Ectodermal cell (in vitro differentiated cells): Measurements from ENCODE around the gene NUP62CL. TPM values are rescaled to one million over a fixed set of nuclear protein-coding genes. Genes with fewer than 3 reads are reported as not detected.

Source experiments
- H3K27ac ChIP-seq: 2 replicates; pipeline ENCODE4 v1.7.0; 2013; ENCODE audit warnings: mild to moderate bottlenecking, low read depth, low read length; ENCODE audit not compliant: insufficient read depth, poor library complexity, severe bottlenecking
- H3K27me3 ChIP-seq: 2 replicates; pipeline ENCODE4 v1.7.0; 2013; ENCODE audit warnings: mild to moderate bottlenecking, low read length; ENCODE audit not compliant: insufficient read depth, control insufficient read depth, poor library complexity, severe bottlenecking
- H3K36me3 ChIP-seq: one replicate; pipeline ENCODE4 v1.7.0; 2013; ENCODE audit warnings: low read length; ENCODE audit not compliant: control insufficient read depth, insufficient read depth
- H3K4me1 ChIP-seq: one replicate; pipeline ENCODE4 v1.7.0; 2013; ENCODE audit warnings: low read length; ENCODE audit not compliant: control insufficient read depth, insufficient read depth
- H3K4me3 ChIP-seq: 2 replicates; pipeline ENCODE4 v1.7.0; 2013; ENCODE audit warnings: low read depth, low read length, control low read depth; ENCODE audit not compliant: insufficient read depth
- H3K9me3 ChIP-seq: 2 replicates; pipeline ENCODE4 v1.7.0; 2013; ENCODE audit warnings: mild to moderate bottlenecking, low read length, moderate library complexity; ENCODE audit not compliant: control insufficient read depth
- WGBS, 2 experiments: methylation state at CpG; one replicate each; pipeline ENCODE4 v1.1.7; 2013; ENCODE audit warnings: missing lambda C conversion rate in 2 of 2; 5-methylcytosine and 5-hydroxymethylcytosine counted together
- polyA plus RNA-seq, 4 experiments: library from polyadenylated mRNA; stranded (reverse); fragments of 50-300 nt; gene quantifications; one replicate each; pipeline ENCODE4 v1.2.3, GENCODE V29; 2013

The NUP62CL gene, protein sequence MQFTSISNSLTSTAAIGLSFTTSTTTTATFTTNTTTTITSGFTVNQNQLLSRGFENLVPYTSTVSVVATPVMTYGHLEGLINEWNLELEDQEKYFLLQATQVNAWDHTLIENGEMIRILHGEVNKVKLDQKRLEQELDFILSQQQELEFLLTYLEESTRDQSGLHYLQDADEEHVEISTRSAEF
- 10.7 TPM for polyA plus RNA-seq (2013, experiment 1 of 4)
- polyA plus RNA-seq (2013, experiment 2 of 4), result 9.7 TPM
- polyA plus RNA-seq (2013, experiment 3 of 4), result 7.8 TPM
- 10.6 TPM for polyA plus RNA-seq (2013, experiment 4 of 4)

DNA sequence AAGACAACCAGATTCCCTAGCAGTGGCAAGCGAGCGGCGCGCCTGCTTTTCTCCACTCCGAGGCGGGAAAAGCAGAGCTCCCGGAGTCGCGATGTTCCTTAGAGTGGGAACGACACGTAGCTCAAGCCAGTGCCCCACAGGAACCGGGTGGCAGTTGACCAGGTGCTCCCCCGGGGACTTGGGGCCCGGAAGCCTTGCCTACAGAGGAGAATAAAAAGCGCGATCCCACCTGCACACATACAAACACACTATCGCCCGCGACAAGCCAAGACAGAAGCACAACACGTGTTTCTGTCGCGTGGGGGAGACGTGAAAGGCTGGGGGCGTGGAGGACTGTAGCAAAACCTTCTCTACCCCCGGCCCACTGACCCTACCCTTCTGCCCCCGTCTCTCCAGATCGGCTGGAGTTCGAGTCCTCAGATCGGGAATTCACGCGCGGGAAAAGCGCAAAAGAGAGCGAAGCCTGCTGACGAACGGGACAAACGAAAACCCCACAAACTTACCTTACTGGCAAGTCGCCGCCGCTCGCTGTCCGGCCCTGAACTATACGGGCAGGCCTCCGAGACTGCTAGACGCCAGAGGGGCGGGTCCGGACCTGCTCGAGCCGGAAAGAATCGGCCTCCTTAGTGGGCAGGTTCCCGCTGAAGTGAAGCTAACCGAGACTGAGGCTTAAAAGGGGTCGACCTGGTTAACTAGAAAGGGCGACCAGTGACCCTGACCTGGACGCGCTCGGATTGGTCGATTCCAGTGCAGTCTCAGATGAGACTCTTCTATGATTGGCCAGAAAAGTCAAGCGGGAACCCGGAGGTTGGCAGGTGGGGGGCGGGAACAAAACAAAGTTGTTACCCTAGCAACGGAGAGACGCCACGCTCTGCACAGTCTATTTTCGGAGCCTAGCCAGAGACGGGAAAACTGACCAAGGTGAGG is at the start of gene NUP62CL, which contains the start of gene DNAAF6:
Gene NUP62CL (minus strand): TSS at position 664 of the 927 bp plus-strand sequence. CDS start 31,287 bp downstream, outside the sequence.
Gene DNAAF6 (plus strand): TSS at position 842 of the 927 bp plus-strand sequence. CDS start 6,265 bp downstream, outside the sequence.
- H3K4me1 ChIP-seq, result no peaks in the 10 kb centered on the region
- no peaks in the 10 kb centered on the region for H3K9me3 ChIP-seq
- H3K27ac ChIP-seq, result peak within 1 kb of the TSS; percentile 74
- H3K27me3 ChIP-seq, result no peaks in the 10 kb centered on the region
- H3K4me3 ChIP-seq, result peak within 1 kb of the TSS; percentile 56
- WGBS, 2 experiments, result 1% methylated on average over 60 to 66 of the region's 66 CpGs
- H3K36me3 ChIP-seq, result no peaks in the 10 kb centered on the region

- Histone ChIP-seq H3K9me3 (no peaks in the 10 kb centered on the region), H3K27ac (no peak overlapping the region), H3K36me3 (no peaks in the 10 kb centered on the region), H3K27me3 (no peaks in the 10 kb centered on the region), H3K4me3 (no peak overlapping the region), H3K4me1 (no peaks in the 10 kb centered on the region)
- 92 to 97% methylated on average over 2 of the region's 2 CpGs for WGBS, 2 experiments
These were observed 22.2 kb upstream of the NUP62CL start for GRCh38 chrX:107228486-107228819.

- Histone ChIP-seq H3K27me3 (no peaks in the 10 kb centered on the region), H3K4me1 (no peaks in the 10 kb centered on the region), H3K9me3 (no peaks in the 10 kb centered on the region), H3K4me3 (no peak overlapping the region), H3K27ac (no peak overlapping the region), H3K36me3 (no peaks in the 10 kb centered on the region)
- 94 to 96% methylated on average over 2 of the region's 2 CpGs for WGBS, 2 experiments
These were observed 21.7 kb upstream of the NUP62CL start for GRCh38 chrX:107227780-107228485.

GRCh38 chrX:107226757-107227156 is 20.5 kb upstream of the NUP62CL start:
- no peak overlapping the region for H3K4me3 ChIP-seq
- no peaks in the 10 kb centered on the region for H3K4me1 ChIP-seq
- no peak overlapping the region for H3K27ac ChIP-seq
- no peaks in the 10 kb centered on the region for H3K9me3 ChIP-seq
- H3K27me3 ChIP-seq, result no peaks in the 10 kb centered on the region
- no CpG with 5 or more reads among the region's 1 CpG for WGBS, 2 experiments
- no peaks in the 10 kb centered on the region for H3K36me3 ChIP-seq

DNA sequence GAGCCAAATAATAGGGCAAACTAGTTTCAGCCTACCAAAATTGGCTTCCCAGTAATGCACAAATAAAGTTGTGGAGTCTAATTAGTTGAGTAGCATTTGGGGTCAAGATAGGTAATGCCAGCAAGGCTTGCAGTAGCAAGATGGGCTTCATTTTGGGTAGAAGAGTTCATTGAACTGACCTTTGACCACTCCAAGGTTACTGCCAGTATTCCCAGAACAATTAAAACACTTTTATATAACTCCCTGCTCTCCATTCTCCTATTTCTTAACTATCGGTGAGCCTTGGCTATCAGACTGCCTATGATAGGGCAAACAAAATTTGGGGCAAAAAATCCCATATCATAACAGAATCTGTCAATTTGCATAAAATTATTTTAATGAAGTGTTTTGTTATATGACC is 7.2 kb upstream of the NUP62CL start:
- Histone ChIP-seq H3K9me3 (no peaks in the 10 kb centered on the region), H3K36me3 (no peaks in the 10 kb centered on the region), H3K4me3 (no peak overlapping the region), H3K4me1 (no peaks in the 10 kb centered on the region), H3K27ac (no peak overlapping the region), H3K27me3 (no peaks in the 10 kb centered on the region)
- WGBS, 2 experiments, result 86 to 100% methylated on average over 1 of the region's 1 CpG

GRCh38 chrX:107207943-107208342 is 1.7 kb upstream of the NUP62CL start:
- 84 to 94% methylated on average over 7 to 9 of the region's 9 CpGs for WGBS, 2 experiments
- H3K4me1 ChIP-seq, result no peaks in the 10 kb centered on the region
- no peak overlapping the region for H3K27ac ChIP-seq
- H3K4me3 ChIP-seq, result no peak overlapping the region
- H3K9me3 ChIP-seq, result no peaks in the 10 kb centered on the region
- H3K27me3 ChIP-seq, result no peaks in the 10 kb centered on the region
- no peaks in the 10 kb centered on the region for H3K36me3 ChIP-seq

- no peaks in the 10 kb centered on the region for H3K9me3 ChIP-seq
- H3K36me3 ChIP-seq, result no peaks in the 10 kb centered on the region
- no peak overlapping the region for H3K4me3 ChIP-seq
- no peaks in the 10 kb centered on the region for H3K27me3 ChIP-seq
- no peaks in the 10 kb centered on the region for H3K4me1 ChIP-seq
- 89 to 90% methylated on average over 7 of the region's 7 CpGs for WGBS, 2 experiments
- H3K27ac ChIP-seq, result no peak overlapping the region
These were observed 856 bp upstream of the NUP62CL start for GRCh38 chrX:107207089-107207488.

DNA sequence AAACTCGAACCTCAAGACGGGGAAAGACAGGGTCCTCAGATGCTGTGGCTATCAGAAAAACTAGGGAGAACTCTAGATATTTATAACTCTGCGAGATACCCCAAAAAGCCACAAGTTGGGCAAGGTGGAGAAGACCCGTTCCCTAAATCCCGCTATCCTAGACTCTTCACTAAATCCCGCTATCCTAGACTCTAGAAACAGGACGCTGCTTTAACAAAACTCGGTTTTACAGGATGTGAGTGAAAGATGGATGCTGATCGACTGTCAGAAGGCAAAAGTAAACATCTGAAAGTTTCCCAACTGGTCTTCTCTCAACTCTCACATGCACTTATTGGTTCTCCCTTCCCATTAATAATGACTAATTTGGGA is 448 bp upstream of the NUP62CL start:
- H3K4me1 ChIP-seq, result no peaks in the 10 kb centered on the region
- 68% methylated on average over 6 to 9 of the region's 9 CpGs for WGBS, 2 experiments
- H3K4me3 ChIP-seq, result no peak overlapping the region
- no peaks in the 10 kb centered on the region for H3K36me3 ChIP-seq
- no peaks in the 10 kb centered on the region for H3K27me3 ChIP-seq
- no peaks in the 10 kb centered on the region for H3K9me3 ChIP-seq
- no peak overlapping the region for H3K27ac ChIP-seq

DNA sequence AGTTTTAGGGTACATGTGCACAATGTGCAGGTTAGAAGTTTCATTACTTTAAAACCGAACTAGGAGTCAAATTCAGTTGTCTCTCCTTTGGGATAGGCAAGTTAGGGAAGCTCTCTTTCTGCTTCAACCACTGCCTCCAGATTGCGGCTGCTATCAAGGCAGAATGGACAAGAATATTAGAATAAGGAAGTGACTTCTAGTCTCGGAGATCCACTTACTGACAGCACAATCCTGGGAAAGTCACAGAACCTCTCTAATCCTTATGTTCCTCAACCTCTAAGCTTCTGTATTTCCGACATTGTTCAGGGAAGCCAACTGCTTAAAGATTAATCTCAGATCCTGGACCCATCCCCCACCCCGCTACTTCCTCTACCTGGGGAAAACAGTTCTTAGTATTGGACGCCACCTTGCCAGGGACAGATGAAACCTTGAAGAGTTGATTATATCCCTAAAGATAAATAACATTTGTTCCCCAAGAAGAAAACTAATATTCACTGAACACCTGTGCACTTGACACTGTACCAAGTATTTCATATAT is 2.1 kb downstream of the NUP62CL start:
- no peaks in the 10 kb centered on the region for H3K27me3 ChIP-seq
- H3K9me3 ChIP-seq, result no peaks in the 10 kb centered on the region
- H3K36me3 ChIP-seq, result no peaks in the 10 kb centered on the region
- no peak overlapping the region for H3K27ac ChIP-seq
- H3K4me3 ChIP-seq, result no peak overlapping the region
- 85 to 90% methylated on average over 2 to 5 of the region's 6 CpGs for WGBS, 2 experiments
- no peaks in the 10 kb centered on the region for H3K4me1 ChIP-seq
